SK-N-MC (cell line): ENCODE data around the gene SLC5A2.

Experiments
- EZH2 ChIP-seq: fragments of 200-600 bp; sonication (generic); IDR thresholded peaks from one replicate; pipeline ENCODE4 v1.6.1; 2017; ENCODE audit warnings: antibody characterized with exemption
- FOXP2 ChIP-seq: optimal IDR thresholded peaks from 2 replicates; pipeline ENCODE3; 2011; ENCODE audit warnings: mild to moderate bottlenecking, moderate library complexity; ENCODE audit not compliant: insufficient read depth; ENCODE audit errors: extremely low read length, control extremely low read depth
- POLR2AphosphoS5 ChIP-seq: IDR thresholded peaks from 2 replicates; pipeline ENCODE4 v1.6.1; 2012; ENCODE audit warnings: mild to moderate bottlenecking, low read depth, low read length, borderline replicate concordance

GRCh38 chr16:31458073-31458843 is 24.7 kb upstream of the SLC5A2 start:
- no peak for TF ChIP-seq FOXP2
- no peak for TF ChIP-seq EZH2
- no peak for TF ChIP-seq POLR2AphosphoS5
